ENCODE results near the gene MYL7. TPM values are rescaled to one million over a fixed set of nuclear protein-coding genes. Genes with fewer than 3 reads are reported as not detected.

MYL7 gene
- total RNA-seq, 1 donor from 2014 or later: not detected

- no peak overlapping the region for H3K4me3 ChIP-seq (ENCODE audit: low read depth, low read length)
- no peak for DNase-seq (ENCODE audit: low read depth)
- no peaks in the 10 kb centered on the region for H3K27me3 ChIP-seq (ENCODE audit: control insufficient read depth, insufficient read depth, low read length)
- peaks cover 23% of the 10 kb centered on the region for H3K36me3 ChIP-seq (ENCODE audit: control insufficient read depth, insufficient read depth, low read length)
- no peak for TF ChIP-seq CTCF (IDR thresholded peaks at IDR 0.05; ENCODE audit: insufficient read depth, low read length, severe bottlenecking)
- FAIRE-seq: no peak
Measured at GRCh38 chr7:44119829-44120380, 21.2 kb downstream of the MYL7 start.

- Histone ChIP-seq H3K27me3 (ENCODE audit: control insufficient read depth, insufficient read depth, low read length) (no peaks in the 10 kb centered on the region), H3K4me3 (ENCODE audit: low read depth, low read length) (no peak overlapping the region), H3K36me3 (ENCODE audit: control insufficient read depth, insufficient read depth, low read length) (peaks cover 24% of the 10 kb centered on the region)
- FAIRE-seq (no peak), DNase-seq (ENCODE audit: low read depth) (no peak)
- TF ChIP-seq CTCF (IDR thresholded peaks at IDR 0.05; ENCODE audit: insufficient read depth, low read length, severe bottlenecking): no peak
Measured at GRCh38 chr7:44117801-44118429, 23.2 kb downstream of the MYL7 start.

GRCh38 chr7:44116789-44117666 is 24.1 kb downstream of the MYL7 start:
- H3K36me3 ChIP-seq (ENCODE audit: control insufficient read depth, insufficient read depth, low read length): peaks cover 24% of the 10 kb centered on the region
- H3K4me3 ChIP-seq (ENCODE audit: low read depth, low read length): no peak overlapping the region
- no peak for TF ChIP-seq CTCF (IDR thresholded peaks at IDR 0.05; ENCODE audit: insufficient read depth, low read length, severe bottlenecking)
- H3K27me3 ChIP-seq (ENCODE audit: control insufficient read depth, insufficient read depth, low read length): no peaks in the 10 kb centered on the region
- no peak for DNase-seq (ENCODE audit: low read depth)
- no peak for FAIRE-seq

- no peak for FAIRE-seq
- peaks cover 20% of the 10 kb centered on the region for H3K36me3 ChIP-seq (ENCODE audit: control insufficient read depth, insufficient read depth, low read length)
- no peak for TF ChIP-seq CTCF (IDR thresholded peaks at IDR 0.05; ENCODE audit: insufficient read depth, low read length, severe bottlenecking)
- no peaks in the 10 kb centered on the region for H3K27me3 ChIP-seq (ENCODE audit: control insufficient read depth, insufficient read depth, low read length)
- no peak overlapping the region for H3K4me3 ChIP-seq (ENCODE audit: low read depth, low read length)
- DNase-seq (ENCODE audit: low read depth): no peak
Measured at GRCh38 chr7:44116087-44116788, 24.9 kb downstream of the MYL7 start.

GRCh38 chr7:44114586-44115310 is 26.4 kb downstream of the MYL7 start:
- Histone ChIP-seq H3K27me3 (ENCODE audit: control insufficient read depth, insufficient read depth, low read length) (no peaks in the 10 kb centered on the region), H3K4me3 (ENCODE audit: low read depth, low read length) (no peak overlapping the region), H3K36me3 (ENCODE audit: control insufficient read depth, insufficient read depth, low read length) (peaks cover 12% of the 10 kb centered on the region)
- TF ChIP-seq CTCF (IDR thresholded peaks at IDR 0.05; ENCODE audit: insufficient read depth, low read length, severe bottlenecking): no peak
- DNase-seq (ENCODE audit: low read depth) (no peak), FAIRE-seq (peak; percentile 13)
